Stimulated activated naive B cell treated with anti-CD40 and anti-IgM and Interleukin-4, amounts not matched to agents 10 μg/mL and 1 μg/mL and 100 μg/mL, for 72 hours (primary cell): ENCODE results near the gene KIAA0040.

Experiments
- ATAC-seq, 2 donors: fragments of 150-1000 bp; cut with Tn5 transposase; replicated peaks; 2 replicates each; pipeline ENCODE4 v1.10.0; 2021; ENCODE audit warnings: moderate library complexity in 1 of 2
- DNase-seq: peaks from one replicate; pipeline ENCODE4 v3.0.0; 2021
- H3K27ac Mint-ChIP-seq: one replicate; pipeline ENCODE4 v1.8.0; 2022; ENCODE audit warnings: mild to moderate bottlenecking, mixed read lengths
- H3K27me3 Mint-ChIP-seq, 2 donors: one replicate each; pipeline ENCODE4 v1.8.0; 2022; ENCODE audit warnings: mixed read lengths in 2 of 2
- H3K36me3 Mint-ChIP-seq, 2 donors: one replicate each; pipeline ENCODE4 v1.8.0; 2022; ENCODE audit warnings: mixed read lengths in 2 of 2, mild to moderate bottlenecking in 1 of 2
- H3K4me1 Mint-ChIP-seq, 2 donors: one replicate each; pipeline ENCODE4 v1.8.0; 2022; ENCODE audit warnings: mixed read lengths in 2 of 2, mild to moderate bottlenecking in 1 of 2
- H3K4me3 Mint-ChIP-seq, 2 donors: one replicate each; pipeline ENCODE4 v1.8.0; 2022; ENCODE audit warnings: mild to moderate bottlenecking in 2 of 2, mixed read lengths in 2 of 2, moderate library complexity in 1 of 2
- H3K9me3 Mint-ChIP-seq, 2 donors: one replicate each; pipeline ENCODE4 v1.8.0; 2022; ENCODE audit warnings: mixed read lengths in 2 of 2, mild to moderate bottlenecking in 1 of 2

KIAA0040 gene

GRCh38 chr1:175191659-175192058 is 917 bp downstream of the KIAA0040 start:
- Mint-ChIP-seq H3K4me1 (peaks cover 71 to 85% of the 10 kb centered on the region in 2 donors), H3K36me3 (peaks cover 38% of the 10 kb centered on the region in 2 donors), H3K27me3 (no peaks in the 10 kb centered on the region), H3K4me3 (peak overlapping the region; percentile 96 to 99), H3K9me3 (no peaks in the 10 kb centered on the region), H3K27ac (peak overlapping the region; percentile 82)
- ATAC-seq (no peak), DNase-seq (no peak)

- Mint-ChIP-seq H3K27me3 (no peaks in the 10 kb centered on the region), H3K36me3 (peaks cover 49 to 52% of the 10 kb centered on the region in 2 donors), H3K4me3 (peak overlapping the region; percentile 96 to 99), H3K27ac (peak overlapping the region; percentile 82), H3K9me3 (no peaks in the 10 kb centered on the region), H3K4me1 (peaks cover 62 to 85% of the 10 kb centered on the region in 2 donors)
- DNase-seq, result peak; percentile 67
- ATAC-seq, result peak; percentile 73 to 82
Measured at GRCh38 chr1:175188936-175189335, 3.6 kb downstream of the KIAA0040 start.

- DNase-seq (no peak), ATAC-seq (no peak)
- Mint-ChIP-seq H3K9me3 (no peaks in the 10 kb centered on the region), H3K27me3 (no peaks in the 10 kb centered on the region), H3K4me1 (peaks cover 76 to 96% of the 10 kb centered on the region in 2 donors), H3K27ac (peak overlapping the region; percentile 47), H3K36me3 (peaks cover 64 to 67% of the 10 kb centered on the region in 2 donors), H3K4me3 (peak overlapping the region; percentile 49 to 52)
Measured at GRCh38 chr1:175186433-175187160, 6.0 kb downstream of the KIAA0040 start.

GRCh38 chr1:175185903-175186302 is 6.7 kb downstream of the KIAA0040 start:
- Mint-ChIP-seq H3K4me1 (peaks cover 79 to 99% of the 10 kb centered on the region in 2 donors), H3K9me3 (no peaks in the 10 kb centered on the region), H3K27ac (peak overlapping the region; percentile 1), H3K4me3 (peak overlapping the region in 1 of 2 donors; percentile 17), H3K27me3 (no peaks in the 10 kb centered on the region), H3K36me3 (peaks cover 66 to 70% of the 10 kb centered on the region in 2 donors)
- no peak for ATAC-seq
- DNase-seq, result no peak

GRCh38 chr1:175183586-175183985 is 9.0 kb downstream of the KIAA0040 start:
- no peak overlapping the region for H3K4me3 Mint-ChIP-seq
- H3K27me3 Mint-ChIP-seq, result no peaks in the 10 kb centered on the region
- peaks cover 78 to 96% of the 10 kb centered on the region in 2 donors for H3K4me1 Mint-ChIP-seq
- H3K9me3 Mint-ChIP-seq, result no peaks in the 10 kb centered on the region
- DNase-seq, result no peak
- peaks cover 45 to 68% of the 10 kb centered on the region in 2 donors for H3K36me3 Mint-ChIP-seq
- no peak for ATAC-seq
- H3K27ac Mint-ChIP-seq, result peak overlapping the region; percentile 76

- DNase-seq (no peak), ATAC-seq (no peak)
- Mint-ChIP-seq H3K27me3 (no peaks in the 10 kb centered on the region), H3K4me1 (peaks cover 67 to 96% of the 10 kb centered on the region in 2 donors), H3K9me3 (no peaks in the 10 kb centered on the region), H3K36me3 (peaks cover 38 to 64% of the 10 kb centered on the region in 2 donors), H3K4me3 (no peak overlapping the region), H3K27ac (peak overlapping the region; percentile 34)
Measured at GRCh38 chr1:175182201-175182746, 10.3 kb downstream of the KIAA0040 start.

- DNase-seq, result no peak
- Mint-ChIP-seq H3K4me1 (peaks cover 56 to 92% of the 10 kb centered on the region in 2 donors), H3K9me3 (no peaks in the 10 kb centered on the region), H3K36me3 (peaks cover 45 to 66% of the 10 kb centered on the region in 2 donors), H3K4me3 (peak overlapping the region; percentile 8 to 50), H3K27ac (peak overlapping the region; percentile 88), H3K27me3 (no peaks in the 10 kb centered on the region)
- peak; percentile 79 to 82 for ATAC-seq
Measured at GRCh38 chr1:175179837-175180590, 12.6 kb downstream of the KIAA0040 start.

GRCh38 chr1:175178456-175178855 is 14.1 kb downstream of the KIAA0040 start:
- no peak overlapping the region for H3K4me3 Mint-ChIP-seq
- H3K27me3 Mint-ChIP-seq, result no peaks in the 10 kb centered on the region
- H3K36me3 Mint-ChIP-seq, result peaks cover 49 to 77% of the 10 kb centered on the region in 2 donors
- ATAC-seq (no peak), DNase-seq (no peak)
- H3K27ac Mint-ChIP-seq, result peak overlapping the region; percentile 31
- H3K9me3 Mint-ChIP-seq, result no peaks in the 10 kb centered on the region
- peaks cover 56 to 93% of the 10 kb centered on the region in 2 donors for H3K4me1 Mint-ChIP-seq

GRCh38 chr1:175178056-175178455 is 14.5 kb downstream of the KIAA0040 start:
- peak overlapping the region; percentile 31 for H3K27ac Mint-ChIP-seq

GRCh38 chr1:175176246-175176645 is 16.3 kb downstream of the KIAA0040 start:
- Mint-ChIP-seq H3K27ac (no peak overlapping the region), H3K9me3 (no peaks in the 10 kb centered on the region), H3K27me3 (no peaks in the 10 kb centered on the region), H3K4me1 (peaks cover 45 to 89% of the 10 kb centered on the region in 2 donors), H3K36me3 (peaks cover 43 to 76% of the 10 kb centered on the region in 2 donors), H3K4me3 (no peak overlapping the region)
- ATAC-seq, result no peak
- DNase-seq, result no peak

More at GRCh38 chr1:175178056-175178455, 14.5 kb downstream of the KIAA0040 start:
- H3K27me3 Mint-ChIP-seq, result no peaks in the 10 kb centered on the region
- DNase-seq (no peak), ATAC-seq (no peak)
- H3K4me1 Mint-ChIP-seq, result peaks cover 53 to 93% of the 10 kb centered on the region in 2 donors
- peaks cover 47 to 77% of the 10 kb centered on the region in 2 donors for H3K36me3 Mint-ChIP-seq
- no peaks in the 10 kb centered on the region for H3K9me3 Mint-ChIP-seq
- no peak overlapping the region for H3K4me3 Mint-ChIP-seq

GRCh38 chr1:175174309-175175102 is 18.1 kb downstream of the KIAA0040 start:
- ATAC-seq, result no peak
- Mint-ChIP-seq H3K4me3 (peak overlapping the region in 1 of 2 donors; percentile 6), H3K36me3 (peaks cover 55 to 83% of the 10 kb centered on the region in 2 donors), H3K9me3 (no peaks in the 10 kb centered on the region), H3K27me3 (no peaks in the 10 kb centered on the region), H3K27ac (peak overlapping the region; percentile 71), H3K4me1 (peaks cover 50 to 92% of the 10 kb centered on the region in 2 donors)
- DNase-seq, result no peak

- no peak overlapping the region for H3K27ac Mint-ChIP-seq
- H3K4me1 Mint-ChIP-seq, result peaks cover 50 to 92% of the 10 kb centered on the region in 2 donors
- DNase-seq (no peak), ATAC-seq (no peak)
- no peaks in the 10 kb centered on the region for H3K9me3 Mint-ChIP-seq
- peaks cover 64 to 87% of the 10 kb centered on the region in 2 donors for H3K36me3 Mint-ChIP-seq
- H3K4me3 Mint-ChIP-seq, result no peak overlapping the region
- no peaks in the 10 kb centered on the region for H3K27me3 Mint-ChIP-seq
Measured at GRCh38 chr1:175173531-175173930, 19.0 kb downstream of the KIAA0040 start.

- DNase-seq (no peak), ATAC-seq (no peak)
- Mint-ChIP-seq H3K4me1 (peaks cover 50 to 92% of the 10 kb centered on the region in 2 donors), H3K4me3 (no peak overlapping the region), H3K27me3 (no peaks in the 10 kb centered on the region), H3K36me3 (peaks cover 64 to 82% of the 10 kb centered on the region in 2 donors), H3K9me3 (no peaks in the 10 kb centered on the region), H3K27ac (no peak overlapping the region)
Measured at GRCh38 chr1:175172503-175172902, 20.1 kb downstream of the KIAA0040 start.
